Vagina (tissue), 2 donors: ENCODE data around the gene RABL3. TPM values are rescaled to one million over a fixed set of nuclear protein-coding genes. Genes with fewer than 3 reads are reported as not detected.
A peak's percentile ranks its signal among the peaks of the same experiment; 100 is the strongest.

ENCODE experiments used
- DNase-seq, 2 donors: peaks; one replicate each; pipeline ENCODE4 v3.0.0-alpha.2; 2017; ENCODE audit errors: extremely low spot score in 2 of 2
- H3K27ac ChIP-seq: fragments of 200-600 bp; sonication (generic); one replicate; pipeline ENCODE4 v1.5.1; 2019
- H3K27me3 ChIP-seq: fragments of 200-600 bp; sonication (generic); one replicate; pipeline ENCODE4 v1.5.1; 2019
- H3K36me3 ChIP-seq, 2 donors: fragments of 200-600 bp; sonication (generic); one replicate each; pipeline ENCODE4 v1.5.1; 2017 to 2019
- H3K4me1 ChIP-seq: fragments of 200-600 bp; sonication (generic); one replicate; pipeline ENCODE4 v1.5.1; 2019
- H3K4me3 ChIP-seq, 2 donors: fragments of 200-600 bp; sonication (generic); 1 replicate in 1 of 2; 2 replicates in 1 of 2; pipeline ENCODE4 v1.5.1; 2016 to 2019
- H3K9me3 ChIP-seq: fragments of 200-600 bp; sonication (generic); one replicate; pipeline ENCODE4 v1.5.1; 2019
- POLR2A ChIP-seq, 2 donors: fragments of 450-650 bp; IDR thresholded peaks; one replicate each; pipeline ENCODE4 v1.6.1; 2017; ENCODE audit warnings: antibody characterized with exemption in 2 of 2, mild to moderate bottlenecking in 2 of 2, moderate library complexity in 2 of 2
- POLR2AphosphoS5 ChIP-seq, 2 donors: sonication (generic); formaldehyde crosslinking; IDR thresholded peaks; one replicate each; pipeline ENCODE4 v1.9.0; 2017; ENCODE audit warnings: antibody characterized with exemption in 2 of 2, mild to moderate bottlenecking in 2 of 2, low read depth in 1 of 2; ENCODE audit not compliant: insufficient read depth in 1 of 2
- intact Hi-C: fragments of 100-400 bp; cut with DNase I; formaldehyde crosslinking; loops from one replicate; pipeline ENCODE4 v1.15.1; 2023
- total RNA-seq: library from RNA; depleted of rRNA; stranded (reverse); fragments of >200 nt; gene quantifications from one replicate; pipeline ENCODE4 v1.2.3, GENCODE V29; 2016
- TF ChIP-seq, protein P1 (sequence below), 3 experiments: fragments of 450-650 bp in 2 of 3; fragments of 200-600 bp in 1 of 3; sonication (generic) in 1 of 3; IDR thresholded peaks; one replicate each; pipeline ENCODE4 v1.5.1; 2017 to 2019; ENCODE audit warnings: antibody characterized with exemption in 3 of 3, mild to moderate bottlenecking in 2 of 3, moderate library complexity in 2 of 3

RABL3 gene
- total RNA-seq, 1 donor from 2014 or later, result 12.8 TPM

DNA sequence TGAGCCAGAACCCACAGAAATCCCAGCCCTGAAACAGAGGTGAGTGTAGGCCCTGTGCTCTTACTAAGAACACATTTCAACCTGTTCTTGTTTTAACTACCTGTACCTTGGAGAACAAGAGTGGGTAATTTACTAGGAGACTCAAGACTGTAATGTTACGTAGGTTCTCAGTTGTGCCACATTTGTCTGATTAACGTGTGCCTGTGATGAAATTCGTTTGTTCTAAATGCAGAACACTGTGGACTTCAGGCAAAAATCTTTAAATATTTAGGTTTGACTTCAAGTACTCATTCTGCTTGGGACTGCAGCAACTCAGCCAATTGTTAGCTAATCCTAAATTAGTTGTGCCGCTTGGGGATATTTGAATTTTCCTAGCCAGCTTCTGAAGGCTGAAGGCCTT is 28.6 kb upstream of the RABL3 start:
- H3K27ac ChIP-seq, result no peak overlapping the region
- no peak for TF ChIP-seq POLR2A (IDR thresholded peaks at IDR 0.05)
- no peak for TF ChIP-seq POLR2AphosphoS5 (IDR thresholded peaks at IDR 0.05; ENCODE audit: insufficient read depth in 1 of 2, low read depth in 1 of 2)
- TF ChIP-seq, protein P1, sequence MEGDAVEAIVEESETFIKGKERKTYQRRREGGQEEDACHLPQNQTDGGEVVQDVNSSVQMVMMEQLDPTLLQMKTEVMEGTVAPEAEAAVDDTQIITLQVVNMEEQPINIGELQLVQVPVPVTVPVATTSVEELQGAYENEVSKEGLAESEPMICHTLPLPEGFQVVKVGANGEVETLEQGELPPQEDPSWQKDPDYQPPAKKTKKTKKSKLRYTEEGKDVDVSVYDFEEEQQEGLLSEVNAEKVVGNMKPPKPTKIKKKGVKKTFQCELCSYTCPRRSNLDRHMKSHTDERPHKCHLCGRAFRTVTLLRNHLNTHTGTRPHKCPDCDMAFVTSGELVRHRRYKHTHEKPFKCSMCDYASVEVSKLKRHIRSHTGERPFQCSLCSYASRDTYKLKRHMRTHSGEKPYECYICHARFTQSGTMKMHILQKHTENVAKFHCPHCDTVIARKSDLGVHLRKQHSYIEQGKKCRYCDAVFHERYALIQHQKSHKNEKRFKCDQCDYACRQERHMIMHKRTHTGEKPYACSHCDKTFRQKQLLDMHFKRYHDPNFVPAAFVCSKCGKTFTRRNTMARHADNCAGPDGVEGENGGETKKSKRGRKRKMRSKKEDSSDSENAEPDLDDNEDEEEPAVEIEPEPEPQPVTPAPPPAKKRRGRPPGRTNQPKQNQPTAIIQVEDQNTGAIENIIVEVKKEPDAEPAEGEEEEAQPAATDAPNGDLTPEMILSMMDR (IDR thresholded peaks at IDR 0.05), result no peak
- DNase-seq, result no peak
- H3K27me3 ChIP-seq, result no peaks in the 10 kb centered on the region
- H3K9me3 ChIP-seq, result no peaks in the 10 kb centered on the region
- no peaks in the 10 kb centered on the region for H3K36me3 ChIP-seq
- intact Hi-C loops, result no loop called here
- H3K4me1 ChIP-seq, result peaks cover 27% of the 10 kb centered on the region
- H3K4me3 ChIP-seq, result no peak overlapping the region

DNA sequence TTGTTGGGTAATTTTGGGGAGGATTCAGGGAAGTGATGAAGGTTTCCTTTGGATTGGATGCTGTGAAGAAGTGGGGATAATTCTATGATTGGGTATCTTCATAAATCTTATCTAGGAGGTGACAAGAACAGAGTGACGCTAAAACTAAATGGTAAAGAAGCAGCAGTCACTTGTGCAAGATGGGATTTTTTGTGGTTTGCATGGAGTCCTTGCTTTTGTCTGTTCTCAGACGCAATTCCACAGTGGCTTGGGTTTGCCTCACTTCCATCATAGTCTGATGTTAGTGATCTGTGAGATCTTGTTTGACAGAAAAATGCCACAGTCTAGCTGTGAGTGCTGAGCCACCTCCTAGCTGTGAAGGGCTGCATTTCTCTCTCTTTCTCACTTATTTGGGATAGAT is 27.1 kb upstream of the RABL3 start:
- DNase-seq, result no peak
- Histone ChIP-seq H3K4me3 (no peak overlapping the region), H3K27me3 (no peaks in the 10 kb centered on the region), H3K9me3 (no peaks in the 10 kb centered on the region), H3K36me3 (no peaks in the 10 kb centered on the region), H3K27ac (no peak overlapping the region), H3K4me1 (peaks cover 27% of the 10 kb centered on the region)
- no peak for TF ChIP-seq POLR2A (IDR thresholded peaks at IDR 0.05)
- TF ChIP-seq POLR2AphosphoS5 (IDR thresholded peaks at IDR 0.05; ENCODE audit: insufficient read depth in 1 of 2, low read depth in 1 of 2), result no peak
- TF ChIP-seq, protein P1 (IDR thresholded peaks at IDR 0.05), result no peak
- intact Hi-C loops, result no loop called here

DNA sequence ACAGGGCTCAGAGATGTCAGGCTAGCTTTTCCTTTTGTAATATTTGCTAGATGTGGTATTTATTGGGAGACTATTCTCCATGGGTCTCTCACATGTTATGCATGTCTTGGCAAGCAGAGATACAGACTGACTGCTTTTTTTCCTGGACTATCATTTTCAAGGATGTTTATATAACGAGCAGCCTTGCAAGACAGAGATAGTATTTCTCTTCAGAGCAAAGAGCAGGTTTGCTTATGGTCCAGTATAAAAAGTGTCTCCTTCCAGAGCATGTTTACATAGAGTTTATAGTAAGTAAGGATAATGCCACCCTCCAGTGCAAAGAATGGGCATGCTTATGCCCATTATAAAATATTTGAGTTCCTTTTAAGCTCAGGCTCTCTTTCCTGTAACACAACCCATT is 24.8 kb upstream of the RABL3 start:
- peaks cover 39% of the 10 kb centered on the region for H3K4me1 ChIP-seq
- H3K4me3 ChIP-seq, result peak overlapping the region in 1 of 2 donors; percentile 4
- H3K9me3 ChIP-seq, result no peaks in the 10 kb centered on the region
- no peaks in the 10 kb centered on the region for H3K27me3 ChIP-seq
- intact Hi-C loops, result no loop called here
- no peak for TF ChIP-seq POLR2A (IDR thresholded peaks at IDR 0.05)
- no peak for TF ChIP-seq POLR2AphosphoS5 (IDR thresholded peaks at IDR 0.05; ENCODE audit: insufficient read depth in 1 of 2, low read depth in 1 of 2)
- TF ChIP-seq, protein P1 (IDR thresholded peaks at IDR 0.05), result no peak
- no peak overlapping the region for H3K27ac ChIP-seq
- no peaks in the 10 kb centered on the region for H3K36me3 ChIP-seq
- no peak for DNase-seq

DNA sequence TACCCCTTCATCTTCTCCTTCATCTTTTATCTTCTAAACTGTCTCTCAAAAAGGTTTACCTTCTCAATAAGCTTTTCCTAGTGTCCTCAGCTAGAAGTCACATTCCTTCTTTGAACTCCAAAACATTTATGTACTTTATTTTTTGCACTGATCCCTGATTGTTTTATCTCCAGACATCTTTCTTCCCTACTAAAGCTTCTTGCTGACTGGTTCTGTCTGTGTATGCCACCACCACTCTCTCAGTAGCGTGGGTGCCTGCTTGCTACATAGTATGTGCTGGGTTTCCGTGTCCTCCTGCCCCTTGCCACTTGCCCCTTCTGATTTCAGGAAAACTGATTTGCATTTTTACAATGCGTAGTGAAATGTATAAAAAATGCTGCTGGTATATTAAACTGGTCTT is 24.3 kb upstream of the RABL3 start:
- Histone ChIP-seq H3K4me3 (no peak overlapping the region), H3K9me3 (no peaks in the 10 kb centered on the region), H3K36me3 (no peaks in the 10 kb centered on the region), H3K27ac (no peak overlapping the region), H3K27me3 (no peaks in the 10 kb centered on the region), H3K4me1 (peaks cover 39% of the 10 kb centered on the region)
- no peak for DNase-seq
- TF ChIP-seq, protein P1 (IDR thresholded peaks at IDR 0.05), result no peak
- TF ChIP-seq POLR2AphosphoS5 (IDR thresholded peaks at IDR 0.05; ENCODE audit: insufficient read depth in 1 of 2, low read depth in 1 of 2), result no peak
- TF ChIP-seq POLR2A (IDR thresholded peaks at IDR 0.05), result no peak
- intact Hi-C loops, result no loop called here

DNA sequence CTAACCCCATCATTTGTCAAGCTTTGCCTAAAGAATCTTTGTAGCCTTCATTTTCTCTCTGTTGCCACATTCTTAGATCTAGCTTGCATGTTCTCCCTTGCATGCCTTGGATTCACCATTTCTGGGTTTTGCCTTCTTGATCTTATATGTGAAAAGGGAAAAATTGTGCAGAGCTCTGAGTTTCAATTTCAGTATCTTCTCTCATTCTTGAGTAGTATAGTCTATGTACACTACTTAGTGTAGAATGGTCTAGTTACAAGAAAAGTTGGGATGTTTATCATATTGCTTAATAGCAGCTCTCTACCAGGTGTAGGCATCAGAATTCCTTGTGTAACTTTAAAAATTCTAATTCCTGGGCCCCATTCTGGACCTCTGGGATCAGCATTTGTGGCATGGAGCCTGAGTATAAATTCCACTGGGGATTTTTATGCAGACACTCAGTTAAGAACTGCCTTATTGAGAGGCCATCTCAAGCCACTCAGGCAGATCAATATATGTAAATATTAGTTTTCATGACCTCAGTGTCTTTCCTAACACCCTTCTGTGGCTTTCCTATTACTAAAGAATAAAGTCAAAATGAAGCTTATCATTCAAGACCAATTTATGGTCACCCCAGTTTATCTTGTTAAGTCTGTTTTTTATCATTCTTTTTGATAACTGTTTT is 23.6 kb upstream of the RABL3 start:
- intact Hi-C loops, result no loop called here
- Histone ChIP-seq H3K9me3 (no peaks in the 10 kb centered on the region), H3K36me3 (no peaks in the 10 kb centered on the region), H3K27me3 (no peaks in the 10 kb centered on the region), H3K4me3 (no peak overlapping the region), H3K27ac (no peak overlapping the region), H3K4me1 (peaks cover 39% of the 10 kb centered on the region)
- DNase-seq, result no peak
- TF ChIP-seq POLR2AphosphoS5 (IDR thresholded peaks at IDR 0.05; ENCODE audit: insufficient read depth in 1 of 2, low read depth in 1 of 2) (no peak), POLR2A (IDR thresholded peaks at IDR 0.05) (no peak)
- TF ChIP-seq, protein P1 (IDR thresholded peaks at IDR 0.05), result no peak
